ENCODE results near the gene ABHD17C. TPM values are rescaled to one million over a fixed set of nuclear protein-coding genes. Genes with fewer than 3 reads are reported as not detected.

Gene ABHD17C
- total and polyA plus RNA-seq, 2 donors from 2014 or later = 18.8 to 20.6 TPM

- Histone ChIP-seq H3K4me3 (ENCODE audit: low read length in 3 of 3) (no peak overlapping the region), H3K27me3 (ENCODE audit: control insufficient read depth, insufficient read depth, low read length) (no peaks in the 10 kb centered on the region), H3K27ac (ENCODE audit: low read depth in 2 of 2, low read length in 2 of 2) (no peak overlapping the region), H3K9me3 (ENCODE audit: control insufficient read depth in 2 of 3, insufficient read depth in 1 of 3, low read length in 3 of 3) (no peaks in the 10 kb centered on the region), H3K36me3 (ENCODE audit: control insufficient read depth in 2 of 3, insufficient read depth in 3 of 3, low read length in 3 of 3) (no peaks in the 10 kb centered on the region), H3K9ac (ENCODE audit: low read length in 3 of 3) (no peak overlapping the region), H3K4me1 (ENCODE audit: control insufficient read depth in 2 of 3, insufficient read depth in 2 of 3, low read depth in 1 of 3, low read length in 3 of 3) (peaks cover 0 to under 1% (median 0%) of the 10 kb centered on the region in 3 donors)
- no peak for DNase-seq
- FAIRE-seq = no peak
- TF ChIP-seq CTCF (IDR thresholded peaks at IDR 0.05; ENCODE audit: borderline replicate concordance, extremely low read depth, insufficient read depth) = no peak
- intact Hi-C loops (cut with DNase I) = loop anchor here (10.0 kb wide), 1 partner anchor 221 kb away; no protein-coding TSS in a partner anchor
Observed at GRCh38 chr15:80785335-80785734, 90.2 kb downstream of the ABHD17C start.

DNA sequence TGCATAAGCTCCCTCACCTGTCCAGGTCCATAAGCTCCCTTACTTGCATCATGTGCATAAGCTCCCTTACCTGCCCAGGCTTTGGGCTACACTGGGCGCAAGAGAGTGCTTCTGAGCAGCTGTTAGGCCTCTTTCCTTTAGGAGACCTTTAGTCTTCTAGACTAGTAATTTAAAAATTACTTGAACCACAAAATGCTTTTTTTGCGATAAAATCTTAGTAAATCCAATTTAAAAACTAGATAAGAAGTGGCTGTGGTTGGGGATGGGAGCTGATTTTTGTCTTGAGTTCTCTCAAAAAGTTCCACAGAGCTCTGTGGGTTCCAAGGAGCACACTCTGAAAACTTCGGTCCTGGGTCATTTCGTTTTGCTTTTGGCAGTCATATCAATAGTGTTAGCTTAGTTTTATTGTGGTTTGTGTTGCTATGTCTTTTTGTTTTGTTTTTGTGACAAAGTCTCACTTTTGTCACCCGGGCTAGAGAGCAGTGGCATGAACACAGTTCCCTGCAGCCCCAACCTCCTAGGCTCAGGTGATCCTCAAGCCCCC is 90.8 kb downstream of the ABHD17C start:
- DNase-seq = no peak
- Histone ChIP-seq H3K9me3 (ENCODE audit: control insufficient read depth in 2 of 3, insufficient read depth in 1 of 3, low read length in 3 of 3) (no peaks in the 10 kb centered on the region), H3K36me3 (ENCODE audit: control insufficient read depth in 2 of 3, insufficient read depth in 3 of 3, low read length in 3 of 3) (no peaks in the 10 kb centered on the region), H3K27ac (ENCODE audit: low read depth in 2 of 2, low read length in 2 of 2) (no peak overlapping the region), H3K4me1 (ENCODE audit: control insufficient read depth in 2 of 3, insufficient read depth in 2 of 3, low read depth in 1 of 3, low read length in 3 of 3) (no peaks in the 10 kb centered on the region), H3K27me3 (ENCODE audit: control insufficient read depth, insufficient read depth, low read length) (no peaks in the 10 kb centered on the region), H3K9ac (ENCODE audit: low read length in 3 of 3) (no peak overlapping the region), H3K4me3 (ENCODE audit: low read length in 3 of 3) (no peak overlapping the region)
- intact Hi-C loops (cut with DNase I) = loop anchor here (10.0 kb wide), 1 partner anchor 221 kb away; no protein-coding TSS in a partner anchor
- no peak for TF ChIP-seq CTCF (IDR thresholded peaks at IDR 0.05; ENCODE audit: borderline replicate concordance, extremely low read depth, insufficient read depth)
- FAIRE-seq = no peak

DNA sequence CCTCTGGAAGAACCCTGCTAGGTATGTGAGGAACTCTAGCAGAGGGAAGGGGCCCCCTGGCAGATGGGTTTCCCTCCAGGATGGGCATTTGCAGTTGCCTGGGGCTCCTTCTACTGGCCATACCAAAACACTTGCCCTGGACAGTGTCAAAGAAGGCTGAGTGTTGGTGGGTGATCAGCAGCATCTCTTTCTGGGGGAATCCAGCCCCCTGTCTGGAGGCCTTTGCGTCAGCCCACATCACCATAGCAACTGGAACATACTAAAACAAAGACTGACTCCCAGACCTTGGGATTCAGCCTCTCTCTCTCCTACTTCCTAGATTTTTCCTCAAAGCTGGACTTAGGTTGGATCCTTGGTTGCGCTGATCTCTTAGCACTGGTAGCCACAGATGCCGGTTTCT is 92.2 kb downstream of the ABHD17C start:
- Histone ChIP-seq H3K27ac (ENCODE audit: low read depth in 2 of 2, low read length in 2 of 2) (no peak overlapping the region), H3K27me3 (ENCODE audit: control insufficient read depth, insufficient read depth, low read length) (no peaks in the 10 kb centered on the region), H3K9me3 (ENCODE audit: control insufficient read depth in 2 of 3, insufficient read depth in 1 of 3, low read length in 3 of 3) (no peaks in the 10 kb centered on the region), H3K9ac (ENCODE audit: low read length in 3 of 3) (no peak overlapping the region), H3K4me1 (ENCODE audit: control insufficient read depth in 2 of 3, insufficient read depth in 2 of 3, low read depth in 1 of 3, low read length in 3 of 3) (no peaks in the 10 kb centered on the region), H3K36me3 (ENCODE audit: control insufficient read depth in 2 of 3, insufficient read depth in 3 of 3, low read length in 3 of 3) (no peaks in the 10 kb centered on the region), H3K4me3 (ENCODE audit: low read length in 3 of 3) (no peak overlapping the region)
- FAIRE-seq (no peak), DNase-seq (no peak)
- intact Hi-C loops (cut with DNase I) = loop anchor here (10.0 kb wide), 1 partner anchor 223 kb away; no protein-coding TSS in a partner anchor
- no peak for TF ChIP-seq CTCF (IDR thresholded peaks at IDR 0.05; ENCODE audit: borderline replicate concordance, extremely low read depth, insufficient read depth)

GRCh38 chr15:80788536-80788935 is 93.4 kb downstream of the ABHD17C start:
- intact Hi-C loops (cut with DNase I) = loop anchor here (10.0 kb wide), 1 partner anchor 224 kb away; no protein-coding TSS in a partner anchor
- FAIRE-seq = no peak
- H3K9me3 ChIP-seq (ENCODE audit: control insufficient read depth in 2 of 3, insufficient read depth in 1 of 3, low read length in 3 of 3) = no peaks in the 10 kb centered on the region

More at GRCh38 chr15:80788536-80788935, 93.4 kb downstream of the ABHD17C start:
- no peaks in the 10 kb centered on the region for H3K36me3 ChIP-seq (ENCODE audit: control insufficient read depth in 2 of 3, insufficient read depth in 3 of 3, low read length in 3 of 3)
- H3K27me3 ChIP-seq (ENCODE audit: control insufficient read depth, insufficient read depth, low read length) = no peaks in the 10 kb centered on the region
- H3K4me1 ChIP-seq (ENCODE audit: control insufficient read depth in 2 of 3, insufficient read depth in 2 of 3, low read depth in 1 of 3, low read length in 3 of 3) = no peaks in the 10 kb centered on the region
- no peak for DNase-seq
- H3K27ac ChIP-seq (ENCODE audit: low read depth in 2 of 2, low read length in 2 of 2) = no peak overlapping the region
- H3K9ac ChIP-seq (ENCODE audit: low read length in 3 of 3) = no peak overlapping the region
- no peak for TF ChIP-seq CTCF (IDR thresholded peaks at IDR 0.05; ENCODE audit: borderline replicate concordance, extremely low read depth, insufficient read depth)
- no peak overlapping the region for H3K4me3 ChIP-seq (ENCODE audit: low read length in 3 of 3)

Data from kidney (tissue), 14 donors.